HG03060 (cell line): ENCODE results near the gene MYLK2.

ENCODE experiments used
- ATAC-seq: cut with Tn5 transposase; IDR thresholded peaks from one replicate; pipeline ENCODE4 v1.9.1; 2021; ENCODE audit warnings: low read depth, moderate number of reproducible peaks; ENCODE audit not compliant: unreplicated experiment

MYLK2 gene

DNA sequence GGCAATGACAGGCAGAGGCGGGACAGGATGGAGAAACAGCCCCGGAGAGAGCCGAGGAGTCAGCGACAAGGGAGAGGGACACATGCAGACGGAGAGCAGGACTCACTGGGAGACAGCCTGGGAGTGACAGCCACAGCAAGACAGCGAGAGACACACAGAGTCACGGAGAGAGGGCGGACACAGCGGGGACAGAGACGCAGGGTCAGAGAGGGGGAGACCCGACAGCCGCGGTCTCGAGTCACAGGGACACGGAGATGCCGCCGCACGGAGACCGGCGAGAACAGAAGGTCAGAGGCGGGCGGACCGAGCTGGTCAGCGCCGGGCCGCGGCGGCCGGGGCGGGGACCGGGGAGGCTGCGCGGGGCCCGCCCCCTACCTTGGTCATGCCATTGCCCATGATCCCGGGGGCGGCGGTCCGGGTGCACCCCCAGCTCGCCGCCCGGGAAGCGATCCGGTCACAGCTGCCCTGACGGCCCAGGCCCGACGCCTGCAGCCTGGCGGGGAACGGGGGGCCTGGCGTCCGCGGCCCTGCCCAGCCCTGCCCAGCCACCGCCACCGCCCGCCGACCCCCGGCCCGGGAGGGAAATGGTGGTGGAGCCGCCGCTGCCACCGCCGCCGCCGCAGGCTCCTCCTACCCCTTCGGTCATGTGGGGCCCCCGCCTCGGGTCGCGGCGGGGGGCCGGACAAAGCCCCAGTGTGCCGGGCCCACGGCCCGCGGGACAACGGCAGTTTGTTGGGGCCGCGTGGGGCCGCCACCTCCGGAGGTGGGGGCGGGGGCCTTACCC lies 51.0 kb downstream of the MYLK2 start, which contains the start of the genes DUSP15 and TTLL9:
TSS of gene DUSP15 (minus strand) at position 586 of the 784 bp plus-strand sequence. CDS start at position 396, 190 bp downstream.
TSS of gene TTLL9 (plus strand) at position 693 of the 784 bp plus-strand sequence. CDS start 493 bp downstream, outside the sequence.
- no peak for ATAC-seq

GRCh38 chr20:31870726-31871617 lies 51.8 kb downstream of the MYLK2 start:
- ATAC-seq: no peak

- no peak for ATAC-seq
These were observed 52.4 kb downstream of the MYLK2 start for GRCh38 chr20:31871618-31871954.

DNA sequence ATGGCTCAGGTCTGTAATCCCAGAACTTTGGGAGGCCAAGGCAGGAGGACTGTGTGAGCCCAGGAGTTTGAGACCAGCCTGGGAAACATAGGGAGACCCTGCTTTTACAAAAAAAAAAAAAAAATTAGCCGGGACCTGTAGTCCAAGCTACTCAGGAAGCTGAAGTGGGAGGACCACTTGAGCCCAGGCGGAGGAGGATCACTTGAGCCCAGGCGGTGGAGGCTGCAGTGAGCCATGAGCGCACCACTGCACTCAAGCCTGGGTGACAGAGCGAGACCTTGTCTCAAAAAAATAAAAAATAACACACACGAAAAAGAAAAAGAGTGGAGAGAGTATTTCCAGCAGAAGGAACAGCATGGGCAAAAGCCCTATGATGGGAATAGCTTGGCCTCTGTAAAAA lies 53.2 kb downstream of the MYLK2 start:
- ATAC-seq: no peak

- ATAC-seq: no peak
These were observed 56.5 kb downstream of the MYLK2 start for GRCh38 chr20:31875671-31876070.

- ATAC-seq: no peak
These were observed 58.5 kb downstream of the MYLK2 start for GRCh38 chr20:31877684-31878083.

DNA sequence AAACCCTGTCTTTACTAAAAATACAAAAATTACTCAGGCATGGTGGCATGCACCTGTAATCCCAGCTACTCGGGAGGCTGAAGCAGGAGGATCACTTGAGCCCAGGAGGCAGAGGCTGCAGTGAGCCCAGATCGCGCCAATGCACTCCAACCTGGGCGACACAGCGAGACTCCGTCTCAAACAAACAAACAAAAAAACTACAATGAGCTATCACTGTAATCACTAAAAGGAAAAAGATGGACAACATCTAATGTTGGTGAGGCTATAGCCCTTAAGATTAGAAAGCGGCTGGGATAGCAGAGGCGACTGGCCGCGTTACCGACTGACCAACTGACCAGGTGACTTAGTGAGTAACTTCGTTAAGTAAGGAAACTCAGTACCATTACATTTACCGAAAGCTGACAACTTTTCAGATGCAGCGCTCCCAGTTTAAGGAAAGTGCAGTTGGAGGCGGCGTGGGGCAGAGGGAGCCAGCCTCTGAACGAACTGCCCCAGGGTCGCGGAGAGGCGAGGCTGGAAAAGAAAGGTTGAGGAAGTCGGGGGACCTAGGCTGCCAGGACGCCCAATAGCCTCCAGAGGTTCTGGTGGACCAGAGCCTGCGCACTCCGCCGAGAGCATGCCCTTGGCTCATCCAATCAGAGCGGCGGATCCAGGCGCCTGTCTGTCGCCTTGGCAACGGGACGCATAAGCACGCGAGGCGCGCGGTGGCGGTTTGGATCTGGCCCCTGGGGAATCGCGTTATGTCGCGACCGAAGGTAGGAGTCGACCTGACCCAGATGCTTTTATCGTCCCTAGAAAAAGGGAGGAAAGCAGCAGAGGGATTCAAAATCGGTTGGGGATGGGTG lies 60.2 kb downstream of the MYLK2 start:
- ATAC-seq: no peak

GRCh38 chr20:31881945-31882344 lies 62.8 kb downstream of the MYLK2 start:
- ATAC-seq: no peak

DNA sequence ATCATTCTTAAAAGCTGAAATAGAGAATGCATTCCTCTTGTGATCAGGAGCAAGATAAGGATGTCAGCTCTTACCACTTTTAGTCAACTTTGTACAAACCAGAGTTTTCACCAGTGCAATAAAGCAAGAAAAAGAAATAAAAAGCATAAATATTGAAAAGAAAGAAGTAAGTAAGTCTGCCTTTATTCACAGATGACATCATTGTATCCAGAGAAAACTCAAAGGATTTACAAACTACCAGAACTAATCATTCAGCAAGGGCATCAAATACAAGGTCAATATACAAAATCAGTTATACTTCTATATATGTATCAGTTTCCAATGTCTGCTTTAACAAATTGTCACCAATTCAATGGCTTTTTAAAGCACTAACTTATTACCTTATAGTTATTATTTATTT lies 64.7 kb downstream of the MYLK2 start:
- ATAC-seq: no peak
